Coronary artery (tissue), 2 donors: ENCODE results near the gene LONRF3.

Source experiments
- DNase-seq: peaks from one replicate; pipeline ENCODE4 v3.0.0-alpha.2; 2017; ENCODE audit warnings: low spot score
- H3K27ac ChIP-seq, 2 donors: fragments of 200-600 bp; sonication (generic); one replicate each; pipeline ENCODE4 v1.5.1; 2016 to 2019
- H3K4me3 ChIP-seq: fragments of 200-600 bp; sonication (generic); 2 replicates; pipeline ENCODE4 v1.5.1; 2016; ENCODE audit warnings: mild to moderate bottlenecking, moderate library complexity
- CTCF ChIP-seq: fragments of 200-600 bp; sonication (generic); IDR thresholded peaks from one replicate; pipeline ENCODE4 v1.5.1; 2019; ENCODE audit warnings: antibody characterized with exemption

LONRF3 gene

GRCh38 chrX:118974088-118974907 lies at the start of gene LONRF3:
TSS of gene LONRF3 (plus strand) at chrX:118974618. CDS start at chrX:118974781, 163 bp downstream.
- no peak for TF ChIP-seq CTCF
- peak within 1 kb of the TSS; percentile 78 for H3K4me3 ChIP-seq
- peak; percentile 86 for DNase-seq
- H3K27ac ChIP-seq = peak within 1 kb of the TSS; percentile 74 to 92

- Histone ChIP-seq H3K27ac (no peak overlapping the region), H3K4me3 (no peak overlapping the region)
- no peak for DNase-seq
- TF ChIP-seq CTCF = no peak
Observed at GRCh38 chrX:118928151-118928550, 46.3 kb upstream of the LONRF3 start.

DNA sequence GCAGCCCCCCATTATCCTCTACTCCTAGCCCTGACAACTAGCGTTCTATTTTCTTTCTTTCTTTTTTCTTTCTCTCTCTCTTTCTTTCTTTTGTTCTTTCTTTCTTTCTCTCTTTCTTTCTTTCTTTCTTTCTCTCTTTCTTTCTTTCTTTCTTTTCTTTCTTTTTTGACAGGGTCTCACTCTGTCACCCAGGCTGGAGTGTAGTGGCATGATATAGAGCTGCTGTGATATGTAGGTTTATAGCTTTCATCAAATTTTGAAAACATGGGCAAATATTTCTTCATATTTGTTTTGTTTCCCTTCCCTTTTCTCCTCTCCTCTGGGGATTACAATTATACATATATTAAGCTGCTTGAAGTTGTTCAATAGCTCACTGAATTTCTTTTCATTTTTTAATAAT lies 39.1 kb upstream of the LONRF3 start:
- Histone ChIP-seq H3K27ac (no peak overlapping the region), H3K4me3 (no peak overlapping the region)
- no peak for TF ChIP-seq CTCF
- DNase-seq = no peak

- Histone ChIP-seq H3K4me3 (no peak overlapping the region), H3K27ac (no peak overlapping the region)
- no peak for TF ChIP-seq CTCF
- no peak for DNase-seq
Observed at GRCh38 chrX:118941147-118941546, 33.3 kb upstream of the LONRF3 start.

- TF ChIP-seq CTCF = no peak
- Histone ChIP-seq H3K4me3 (no peak overlapping the region), H3K27ac (no peak overlapping the region)
- DNase-seq = no peak
Observed at GRCh38 chrX:118943102-118943501, 31.3 kb upstream of the LONRF3 start.

GRCh38 chrX:118945921-118946320 lies 28.5 kb upstream of the LONRF3 start:
- TF ChIP-seq CTCF = no peak

GRCh38 chrX:118948270-118948669 lies 26.1 kb upstream of the LONRF3 start:
- no peak for DNase-seq
- no peak overlapping the region for H3K4me3 ChIP-seq
- H3K27ac ChIP-seq = no peak overlapping the region
- TF ChIP-seq CTCF = no peak

More at GRCh38 chrX:118945921-118946320, 28.5 kb upstream of the LONRF3 start:
- DNase-seq = no peak
- H3K27ac ChIP-seq = no peak overlapping the region
- no peak overlapping the region for H3K4me3 ChIP-seq
